Nephron (organoid): ENCODE results near the gene CDH23.

Source experiments
- H3K27ac Mint-ChIP-seq, 3 experiments: 2 replicates each; pipeline ENCODE4 v1.8.0; 2020; ENCODE audit warnings: mixed read lengths in 3 of 3, mild to moderate bottlenecking in 2 of 3, moderate library complexity in 1 of 3
- H3K27me3 Mint-ChIP-seq: 2 replicates; pipeline ENCODE4 v1.8.0; 2021; ENCODE audit warnings: low read depth, mild to moderate bottlenecking, moderate library complexity, mixed read lengths
- H3K36me3 Mint-ChIP-seq: 2 replicates; pipeline ENCODE4 v1.8.0; 2020; ENCODE audit warnings: low read depth, mixed read lengths
- H3K4me1 Mint-ChIP-seq: 2 replicates; pipeline ENCODE4 v1.8.0; 2020; ENCODE audit warnings: mixed read lengths
- H3K4me3 Mint-ChIP-seq, 3 experiments: 2 replicates each; pipeline ENCODE4 v1.8.0; 2020; ENCODE audit warnings: mild to moderate bottlenecking in 3 of 3, mixed read lengths in 3 of 3, moderate library complexity in 2 of 3
- H3K9me3 Mint-ChIP-seq: 2 replicates; pipeline ENCODE4 v1.8.0; 2020; ENCODE audit warnings: mixed read lengths
- TF ChIP-seq, protein P1 (sequence below), 3 experiments: fragments of 200-600 bp; sonication (generic); IDR thresholded peaks; one replicate each; pipeline ENCODE4 v1.5.0; 2021; ENCODE audit warnings: antibody characterized with exemption in 3 of 3; ENCODE audit not compliant: unreplicated experiment in 3 of 3

Gene CDH23

DNA sequence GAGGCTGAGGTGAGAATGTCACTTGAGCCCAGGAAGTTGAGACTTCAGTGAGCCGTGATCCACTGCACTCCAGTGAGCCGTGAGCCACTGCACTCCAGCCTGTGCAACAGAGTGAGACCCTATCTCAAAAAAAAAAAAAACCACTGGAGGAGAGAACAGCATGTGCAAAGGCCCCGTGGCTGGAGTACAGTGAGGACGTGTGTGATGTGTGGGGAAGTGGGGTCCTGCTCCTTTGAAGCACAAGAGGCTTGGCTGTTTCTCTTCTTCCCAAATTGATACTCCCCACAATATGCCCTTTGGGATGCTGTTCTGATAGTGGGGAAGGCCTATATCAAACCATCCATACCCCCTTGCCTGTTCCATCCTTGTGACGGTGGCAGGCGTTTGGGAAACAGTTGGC is 254.7 kb downstream of the CDH23 start:
- peaks cover 16% of the 10 kb centered on the region for H3K4me1 Mint-ChIP-seq
- no peak overlapping the region for H3K4me3 Mint-ChIP-seq

DNA sequence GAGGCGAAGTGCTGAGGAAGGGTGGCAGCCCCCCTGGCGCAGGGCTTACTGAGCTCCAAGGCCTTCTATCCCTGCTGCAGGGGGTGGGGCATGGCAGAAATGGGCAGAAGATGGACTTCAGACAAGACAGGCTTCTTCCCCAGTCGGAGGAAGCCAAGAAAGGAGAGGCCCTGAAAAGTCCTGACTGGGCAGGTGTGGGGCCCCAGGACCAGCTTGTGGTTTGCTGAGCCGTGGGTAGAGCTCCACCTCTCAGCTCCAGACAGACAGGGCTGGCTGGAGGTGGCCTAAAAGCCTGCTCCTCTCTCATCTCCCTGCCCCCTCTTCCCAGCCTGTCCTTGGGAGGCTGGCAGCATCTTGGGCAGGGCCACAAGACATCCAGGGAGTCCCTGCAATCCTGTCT is 255.2 kb downstream of the CDH23 start:
- Mint-ChIP-seq H3K4me1 (peaks cover 16% of the 10 kb centered on the region), H3K4me3 (no peak overlapping the region), H3K27me3 (peaks cover 59% of the 10 kb centered on the region), H3K36me3 (no peaks in the 10 kb centered on the region), H3K27ac (no peak overlapping the region), H3K9me3 (no peaks in the 10 kb centered on the region)
- TF ChIP-seq, protein P1, sequence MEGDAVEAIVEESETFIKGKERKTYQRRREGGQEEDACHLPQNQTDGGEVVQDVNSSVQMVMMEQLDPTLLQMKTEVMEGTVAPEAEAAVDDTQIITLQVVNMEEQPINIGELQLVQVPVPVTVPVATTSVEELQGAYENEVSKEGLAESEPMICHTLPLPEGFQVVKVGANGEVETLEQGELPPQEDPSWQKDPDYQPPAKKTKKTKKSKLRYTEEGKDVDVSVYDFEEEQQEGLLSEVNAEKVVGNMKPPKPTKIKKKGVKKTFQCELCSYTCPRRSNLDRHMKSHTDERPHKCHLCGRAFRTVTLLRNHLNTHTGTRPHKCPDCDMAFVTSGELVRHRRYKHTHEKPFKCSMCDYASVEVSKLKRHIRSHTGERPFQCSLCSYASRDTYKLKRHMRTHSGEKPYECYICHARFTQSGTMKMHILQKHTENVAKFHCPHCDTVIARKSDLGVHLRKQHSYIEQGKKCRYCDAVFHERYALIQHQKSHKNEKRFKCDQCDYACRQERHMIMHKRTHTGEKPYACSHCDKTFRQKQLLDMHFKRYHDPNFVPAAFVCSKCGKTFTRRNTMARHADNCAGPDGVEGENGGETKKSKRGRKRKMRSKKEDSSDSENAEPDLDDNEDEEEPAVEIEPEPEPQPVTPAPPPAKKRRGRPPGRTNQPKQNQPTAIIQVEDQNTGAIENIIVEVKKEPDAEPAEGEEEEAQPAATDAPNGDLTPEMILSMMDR (IDR thresholded peaks at IDR 0.05; ENCODE audit: unreplicated experiment in 3 of 3) = no peak

More for the DNA sequence above, 254.7 kb downstream of the CDH23 start:
- TF ChIP-seq, protein P1 (IDR thresholded peaks at IDR 0.05; ENCODE audit: unreplicated experiment in 3 of 3) = no peak
- Mint-ChIP-seq H3K9me3 (no peaks in the 10 kb centered on the region), H3K27me3 (peaks cover 59% of the 10 kb centered on the region), H3K27ac (no peak overlapping the region), H3K36me3 (no peaks in the 10 kb centered on the region)

DNA sequence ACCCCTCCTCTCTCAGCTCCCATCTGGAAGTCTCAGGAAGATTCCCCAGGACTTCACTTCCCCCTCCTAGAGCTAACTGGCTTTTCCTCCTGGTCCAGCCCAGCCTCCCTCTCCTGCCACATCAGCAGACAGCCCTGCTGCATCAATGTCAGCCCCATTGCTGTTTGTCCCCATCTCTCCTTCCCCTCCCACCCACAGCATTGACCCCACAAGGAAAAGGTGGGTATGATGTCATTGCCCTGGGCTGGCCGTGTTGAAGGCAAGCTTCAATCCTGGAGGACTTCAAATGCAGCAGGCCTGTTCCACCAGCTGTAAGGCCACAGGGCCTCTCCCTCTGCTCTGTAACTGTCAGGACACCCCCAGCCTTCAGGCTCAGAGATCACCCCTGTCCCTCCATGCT is 256.3 kb downstream of the CDH23 start:
- no peak overlapping the region for H3K4me3 Mint-ChIP-seq
- peaks cover 18% of the 10 kb centered on the region for H3K4me1 Mint-ChIP-seq
- TF ChIP-seq, protein P1 (IDR thresholded peaks at IDR 0.05; ENCODE audit: unreplicated experiment in 3 of 3) = no peak
- H3K27me3 Mint-ChIP-seq = peaks cover 58% of the 10 kb centered on the region
- H3K27ac Mint-ChIP-seq = peak overlapping the region in 1 of 3 experiments; percentile 22
- H3K36me3 Mint-ChIP-seq = no peaks in the 10 kb centered on the region
- H3K9me3 Mint-ChIP-seq = no peaks in the 10 kb centered on the region

DNA sequence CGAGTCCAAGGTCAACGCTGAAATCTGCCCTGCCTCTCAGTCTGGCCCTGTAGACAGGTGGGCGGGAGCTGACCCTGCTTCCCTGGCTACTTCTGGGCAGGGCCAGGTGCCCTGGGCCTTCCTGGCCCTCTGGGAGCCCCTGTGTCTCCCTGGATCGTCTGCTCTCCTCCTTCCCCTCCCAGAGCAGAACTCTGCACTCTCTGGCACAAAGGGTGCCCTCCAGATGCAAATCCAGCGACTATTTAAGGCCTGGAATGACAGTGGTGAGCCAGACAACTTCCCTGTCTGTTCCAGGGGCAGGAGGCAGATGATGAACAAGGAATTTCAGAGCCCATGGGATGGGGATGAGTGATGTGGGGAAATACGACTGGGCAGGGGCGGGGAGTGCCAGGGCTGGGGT is 259.5 kb downstream of the CDH23 start:
- TF ChIP-seq, protein P1 (IDR thresholded peaks at IDR 0.05; ENCODE audit: unreplicated experiment in 3 of 3) = no peak
- no peaks in the 10 kb centered on the region for H3K36me3 Mint-ChIP-seq

DNA sequence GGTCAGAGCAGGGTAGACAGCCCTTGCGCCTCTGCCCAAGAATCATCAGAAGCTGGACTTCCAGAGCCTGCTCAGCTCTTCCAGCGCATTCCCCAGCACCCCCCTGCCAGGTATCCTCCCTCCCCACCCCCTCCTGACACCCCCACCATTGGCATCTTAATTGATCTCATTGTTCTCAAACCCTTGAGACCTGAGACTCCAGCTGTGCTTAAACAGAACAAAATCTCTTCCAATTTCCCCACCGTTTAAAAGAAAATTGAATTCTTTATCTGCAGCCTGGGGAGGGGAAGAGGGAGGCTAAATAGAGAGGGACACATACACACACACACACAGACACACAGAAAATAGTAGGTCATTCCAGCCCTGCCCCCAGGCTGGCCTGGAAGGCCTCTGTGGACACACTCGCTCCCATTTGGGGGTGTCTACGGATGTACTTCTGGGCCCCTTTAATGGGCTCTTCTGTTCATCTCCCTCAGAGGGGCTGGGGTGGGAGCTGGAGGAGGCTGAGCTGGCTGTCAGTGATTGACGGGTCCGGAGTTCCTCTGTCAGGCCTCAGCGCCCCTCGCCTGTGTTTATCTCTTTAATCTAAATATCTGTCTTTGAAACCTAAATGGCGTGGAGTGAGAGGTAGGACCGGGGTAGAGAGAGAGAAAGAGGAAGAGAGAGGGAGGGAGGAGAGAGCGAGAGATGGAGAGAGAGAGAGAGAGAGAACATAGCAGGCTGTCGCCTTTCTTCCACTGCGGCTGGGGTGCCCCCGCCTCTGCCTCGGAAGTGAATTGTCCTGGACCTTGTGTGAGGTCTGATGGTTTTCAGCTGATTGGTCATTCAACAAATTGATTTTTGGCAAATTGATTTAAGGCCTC is 261.1 kb downstream of the CDH23 start:
- Mint-ChIP-seq H3K27ac (no peak overlapping the region), H3K4me1 (peaks cover 19% of the 10 kb centered on the region), H3K27me3 (peaks cover 67% of the 10 kb centered on the region), H3K36me3 (no peaks in the 10 kb centered on the region), H3K4me3 (no peak overlapping the region), H3K9me3 (no peaks in the 10 kb centered on the region)
- TF ChIP-seq, protein P1 (IDR thresholded peaks at IDR 0.05; ENCODE audit: unreplicated experiment in 3 of 3) = no peak

More for the DNA sequence above, 259.5 kb downstream of the CDH23 start:
- Mint-ChIP-seq H3K4me3 (no peak overlapping the region), H3K4me1 (peaks cover 19% of the 10 kb centered on the region), H3K27me3 (peaks cover 68% of the 10 kb centered on the region), H3K9me3 (no peaks in the 10 kb centered on the region), H3K27ac (no peak overlapping the region)

DNA sequence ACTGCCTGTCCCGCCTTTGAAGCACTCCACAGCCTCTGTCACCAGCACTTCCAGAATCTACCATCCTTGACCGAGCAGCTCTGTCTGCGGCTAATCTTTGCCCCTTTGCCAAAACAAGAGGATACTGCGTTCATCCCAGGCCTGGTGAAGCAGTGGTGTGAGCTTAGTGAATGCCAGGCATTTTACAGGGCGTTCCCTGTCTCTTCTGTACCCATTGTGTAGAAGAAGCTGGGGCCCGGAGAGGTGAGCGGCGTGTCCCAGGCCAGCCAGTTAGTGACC is 261.7 kb downstream of the CDH23 start:
- TF ChIP-seq, protein P1 (IDR thresholded peaks at IDR 0.05; ENCODE audit: unreplicated experiment in 3 of 3) = no peak
- peaks cover 62% of the 10 kb centered on the region for H3K27me3 Mint-ChIP-seq
- H3K9me3 Mint-ChIP-seq = no peaks in the 10 kb centered on the region
- H3K27ac Mint-ChIP-seq = no peak overlapping the region
- no peak overlapping the region for H3K4me3 Mint-ChIP-seq
- H3K4me1 Mint-ChIP-seq = peaks cover 19% of the 10 kb centered on the region
- H3K36me3 Mint-ChIP-seq = no peaks in the 10 kb centered on the region
